GM18526 (cell line): ENCODE results near the gene RCAN2.

ENCODE experiments used
- POLR2A ChIP-seq: IDR thresholded peaks from 3 replicates; pipeline ENCODE4 v1.6.1; 2011; ENCODE audit not compliant: insufficient read length; ENCODE audit errors: extremely low read depth

The RCAN2 gene

GRCh38 chr6:46218457-46218856, 272.8 kb downstream of the RCAN2 start:
- TF ChIP-seq POLR2A = no peak

GRCh38 chr6:46217671-46218131, 273.5 kb downstream of the RCAN2 start:
- TF ChIP-seq POLR2A = no peak

GRCh38 chr6:46216879-46217278, 274.4 kb downstream of the RCAN2 start:
- no peak for TF ChIP-seq POLR2A

GRCh38 chr6:46215777-46216176, 275.5 kb downstream of the RCAN2 start:
- TF ChIP-seq POLR2A = no peak

- no peak for TF ChIP-seq POLR2A
Measured at GRCh38 chr6:46215213-46215612, 276.0 kb downstream of the RCAN2 start.

GRCh38 chr6:46211917-46212316, 279.3 kb downstream of the RCAN2 start:
- TF ChIP-seq POLR2A = no peak

GRCh38 chr6:46210294-46210693, 281.0 kb downstream of the RCAN2 start:
- TF ChIP-seq POLR2A = no peak

- TF ChIP-seq POLR2A = no peak
Measured at GRCh38 chr6:46208303-46208702, 282.9 kb downstream of the RCAN2 start.

- no peak for TF ChIP-seq POLR2A
Measured at GRCh38 chr6:46207174-46207573, 284.1 kb downstream of the RCAN2 start.

- TF ChIP-seq POLR2A = no peak
Measured at GRCh38 chr6:46204880-46205650, 286.2 kb downstream of the RCAN2 start.

GRCh38 chr6:46203391-46204177, 287.7 kb downstream of the RCAN2 start:
- TF ChIP-seq POLR2A = no peak

GRCh38 chr6:46201702-46202101, 289.5 kb downstream of the RCAN2 start:
- TF ChIP-seq POLR2A = no peak

- no peak for TF ChIP-seq POLR2A
Measured at GRCh38 chr6:46199387-46199786, 291.9 kb downstream of the RCAN2 start.

- TF ChIP-seq POLR2A = no peak
Measured at GRCh38 chr6:46191961-46192360, 299.3 kb downstream of the RCAN2 start.

GRCh38 chr6:46190889-46191288, 300.4 kb downstream of the RCAN2 start:
- no peak for TF ChIP-seq POLR2A

- no peak for TF ChIP-seq POLR2A
Measured at GRCh38 chr6:46189726-46190125, 301.5 kb downstream of the RCAN2 start.
